GM12878 (cell line): ENCODE data around the gene SDHAF1. TPM values are rescaled to one million over a fixed set of nuclear protein-coding genes. Genes with fewer than 3 reads are reported as not detected.

Experiments used
- ATAC-seq: fragments of 200-7000 bp; cut with Tn5 transposase; 3 replicates; pipeline ENCODE4 v1.9.1; 2020; ENCODE audit warnings: mild to moderate bottlenecking, moderate library complexity
- BruUV-seq: library from RNA; stranded (reverse); fragments of 400-500 nt; replicated peaks from 2 replicates; lab custom pipeline; 2021; lab: Mats Ljungman, UMichigan
- CTCF ChIA-PET: fragments of 300-600 bp; sonication (Branson Sonifier 250); formaldehyde crosslinking; extraction: SDS; loops from one replicate; lab custom pipeline; 2021; ENCODE audit warnings: inconsistent platforms; lab: Yijun Ruan, JAX
- POLR2A ChIA-PET: fragments of 350-600 bp; formaldehyde crosslinking; extraction: SDS; loops from one replicate; lab custom pipeline; 2021; ENCODE audit warnings: inconsistent platforms; lab: Charles Lee
- RAD21 ChIA-PET: fragments of 300-600 bp; sonication (Branson Sonifier 250); formaldehyde crosslinking; loops from one replicate; lab custom pipeline; 2023; ENCODE audit warnings: antibody characterized with exemption; ENCODE audit not compliant: unreplicated experiment; lab: Charles Lee
- SMC1A ChIA-PET: fragments of 300-600 bp; sonication (Branson Sonifier 250); formaldehyde crosslinking; loops from one replicate; lab custom pipeline; 2023; ENCODE audit not compliant: unreplicated experiment, uncharacterized antibody; lab: Charles Lee
- DNase-seq: peaks from one replicate; pipeline ENCODE4 v3.0.0-alpha.2; 2011; ENCODE audit warnings: low read depth, low spot score
- FAIRE-seq: peaks from 3 replicates; lab custom pipeline; 2011; peaks lifted over from hg19 to GRCh38; lab: Jason Lieb, UNC
- H2AFZ ChIP-seq: 2 replicates; pipeline ENCODE4 v1.6.0; 2011; ENCODE audit warnings: low read depth, low read length, control low read depth; ENCODE audit not compliant: control insufficient read depth
- H3K27ac ChIP-seq: 2 replicates; pipeline ENCODE4 v1.5.1; 2011; ENCODE audit warnings: control low read depth; ENCODE audit not compliant: control insufficient read depth, insufficient read depth
- H3K27me3 ChIP-seq, 2 experiments: replicated peaks in 1 of 2; 2 replicates each; pipeline versions ENCODE4 v1.6.0 to v1.6.1; 2011; ENCODE audit warnings: low read length in 1 of 2; ENCODE audit not compliant: control insufficient read depth in 2 of 2, insufficient read depth in 2 of 2
- H3K36me3 ChIP-seq, 2 experiments: 2 replicates each; pipeline ENCODE4 v1.5.1; 2011; ENCODE audit warnings: low read length in 1 of 2; ENCODE audit not compliant: control insufficient read depth in 2 of 2, insufficient read depth in 2 of 2
- H3K4me1 ChIP-seq: 2 replicates; pipeline ENCODE4 v1.6.1; 2011; ENCODE audit warnings: mild to moderate bottlenecking, low read length, moderate library complexity, mixed read lengths; ENCODE audit not compliant: control insufficient read depth, insufficient read depth
- H3K4me2 ChIP-seq: 2 replicates; pipeline ENCODE4 v1.6.0; 2011; ENCODE audit warnings: control low read depth; ENCODE audit not compliant: control insufficient read depth, insufficient read depth
- H3K4me3 ChIP-seq: fragments of 200-600 bp; sonication (generic); 2 replicates; pipeline ENCODE4 v1.5.1; 2016
- H3K79me2 ChIP-seq: 2 replicates; pipeline ENCODE4 v1.6.0; 2011; ENCODE audit warnings: low read length; ENCODE audit not compliant: control insufficient read depth, insufficient read depth
- H3K9ac ChIP-seq: 2 replicates; pipeline ENCODE4 v1.8.0; 2011; ENCODE audit warnings: low read length, control low read depth, mixed read lengths; ENCODE audit not compliant: control insufficient read depth, insufficient read depth
- H3K9me3 ChIP-seq: replicated peaks from 3 replicates; pipeline ENCODE4 v1.5.1; 2011; ENCODE audit warnings: mild to moderate bottlenecking, low read length; ENCODE audit not compliant: control insufficient read depth, insufficient read depth
- H4K20me1 ChIP-seq: 2 replicates; pipeline ENCODE4 v1.6.0; 2011; ENCODE audit not compliant: control insufficient read depth, insufficient read depth
- CUX1 ChIP-seq: IDR thresholded peaks from 2 replicates; pipeline ENCODE4 v1.6.1; 2012; ENCODE audit warnings: improper control_type of control experiment, low read depth, low read length; ENCODE audit not compliant: insufficient replicate concordance
- IRF3 ChIP-seq: fragments of 450-650 bp; IDR thresholded peaks from 2 replicates; pipeline ENCODE4 v1.6.1; 2014; ENCODE audit warnings: mild to moderate bottlenecking
- SMAD5 ChIP-seq: IDR thresholded peaks from 2 replicates; pipeline ENCODE4 v1.6.1; 2016; ENCODE audit warnings: antibody characterized with exemption, low read depth
- TCF3 ChIP-seq: IDR thresholded peaks from 2 replicates; pipeline ENCODE4 v1.6.1; 2012; ENCODE audit warnings: low read depth, mild to moderate bottlenecking, low read length, borderline replicate concordance; ENCODE audit not compliant: insufficient read depth
- ZNF384 ChIP-seq: IDR thresholded peaks from 2 replicates; pipeline ENCODE4 v1.6.1; 2012; ENCODE audit warnings: low read depth, mild to moderate bottlenecking, low read length, improper control_type of control experiment, borderline replicate concordance
- WGBS: methylation state at CpG from one replicate; pipeline ENCODE4 v1.1.6; 2016; ENCODE audit warnings: low lambda C conversion rate; ENCODE audit not compliant: insufficient replicate concordance, insufficient coverage; ENCODE audit errors: missing lambda C conversion rate; 5-methylcytosine and 5-hydroxymethylcytosine counted together
- in situ Hi-C: fragments of 300-500 bp; cut with MboI; formaldehyde crosslinking; loops from 9 replicates; pipeline ENCODE4 v1.14.3; 2018; ENCODE audit warnings: mixed read lengths
- intact Hi-C: fragments of 100-400 bp; cut with micrococcal nuclease; formaldehyde crosslinking; loops from one replicate; pipeline ENCODE4 v1.14.2; 2022; ENCODE audit not compliant: unreplicated experiment
- polyA plus RNA-seq, 11 experiments: library from polyadenylated mRNA; depleted of rRNA in 4 of 11; unstranded in 6 of 11; stranded (reverse) in 5 of 11; fragments of >200 nt; fragmentation: Nextera tagmentation in 4 of 11; fragmentation: Illumina TruSeq in 1 of 11; extraction: Ambion mirVana in 4 of 11; extraction: Trizol in 1 of 11; gene quantifications; 1 replicate in 1 of 11; 2 replicates in 10 of 11; pipeline versions ENCODE4 v1.2.1 to v1.2.3, GENCODE V29; 2011 to 2016; ENCODE audit warnings: inconsistent platforms in 2 of 11, missing spikeins in 2 of 11, low read depth in 1 of 11
- total RNA-seq, 4 experiments: library from RNA; depleted of rRNA in 3 of 4; stranded (reverse); fragments of >200 nt in 3 of 4; fragmentation: Illumina TruSeq in 1 of 4; extraction: Trizol in 1 of 4; gene quantifications; 2 replicates each; pipeline versions ENCODE4 v1.2.1 to v1.2.3, GENCODE V29; 2013 to 2021

SDHAF1 gene
- total and polyA plus RNA-seq, 10 of the 15 experiments (the other 5 are each of a cell fraction or from before 2014, with no cell fraction given) = 0.74 to 45.6 (median 24.4) TPM

DNA sequence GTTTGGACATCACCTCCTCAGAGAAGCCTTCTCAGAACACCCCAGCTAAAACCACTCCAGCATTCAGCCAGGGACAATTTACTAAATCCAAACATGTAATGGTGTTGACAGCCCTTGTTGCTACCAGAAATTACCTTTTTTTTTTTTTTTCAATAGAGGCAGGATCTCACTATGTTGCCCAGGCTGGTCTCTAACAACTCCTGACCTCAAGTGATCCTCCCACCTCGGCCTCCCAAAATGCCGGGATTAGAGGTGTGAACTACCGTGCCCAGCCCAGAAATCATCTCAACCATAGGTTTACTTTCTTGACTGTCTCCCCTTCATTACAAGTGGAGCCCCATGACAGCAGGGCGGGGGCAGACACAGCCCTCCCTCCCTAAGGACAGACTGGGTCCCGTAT is 28.4 kb downstream of the SDHAF1 start:
- ChIA-PET POLR2A (interaction anchor here (0.9 kb wide), 1 partner anchor 9 kb away, joined by 3 read pairs; the partner anchor contains the start of gene ALKBH6), CTCF (no interaction called here), SMC1A (no interaction called here), RAD21 (no interaction called here)
- Histone ChIP-seq H3K9me3 (no peaks in the 10 kb centered on the region), H3K4me1 (no peaks in the 10 kb centered on the region), H3K4me2 (no peak overlapping the region), H3K36me3 (peaks cover 0 to 5% of the 10 kb centered on the region in 2 experiments; a peak in 3 of 4 replicates), H3K9ac (no peak overlapping the region), H4K20me1 (no peaks in the 10 kb centered on the region), H3K27ac (no peak overlapping the region), H3K4me3 (no peak overlapping the region), H3K27me3 (no peaks in the 10 kb centered on the region), H3K79me2 (no peaks in the 10 kb centered on the region), H2AFZ (no peak overlapping the region)
- WGBS = 98% methylated on average over 5 of the region's 5 CpGs
- TF ChIP-seq IRF3 (no peak), ZNF384 (no peak), TCF3 (no peak), CUX1 (no peak), SMAD5 (no peak)
- no TSS peak for BruUV-seq
- intact Hi-C loops = no loop called here
- no peak for ATAC-seq
- FAIRE-seq = no peak
- in situ Hi-C loops = no loop called here
- no peak for DNase-seq
